Uterus (tissue), 4 donors: Measurements from ENCODE around the gene SLC25A44. TPM values are rescaled to one million over a fixed set of nuclear protein-coding genes. Genes with fewer than 3 reads are reported as not detected.

Experiments used
- DNase-seq, 2 donors: peaks; one replicate each; pipeline ENCODE4 v3.0.0-alpha.2; 2019 to 2020
- H3K27ac ChIP-seq, 2 donors: fragments of 200-600 bp; sonication (generic); 1 replicate in 1 of 2; 2 replicates in 1 of 2; pipeline ENCODE4 v1.5.1; 2016 to 2018
- H3K27me3 ChIP-seq, 2 donors: fragments of 200-600 bp; sonication (generic); one replicate each; pipeline ENCODE4 v1.5.1; 2018 to 2019; ENCODE audit warnings: control low read depth in 1 of 2
- H3K36me3 ChIP-seq, 2 donors: fragments of 200-600 bp; sonication (generic); one replicate each; pipeline ENCODE4 v1.5.1; 2019; ENCODE audit warnings: control low read depth in 1 of 2
- H3K4me1 ChIP-seq, 2 donors: fragments of 200-600 bp; sonication (generic); one replicate each; pipeline ENCODE4 v1.5.1; 2018 to 2019; ENCODE audit warnings: control low read depth in 1 of 2
- H3K4me3 ChIP-seq, 2 donors: fragments of 200-600 bp; sonication (generic); 1 replicate in 1 of 2; 2 replicates in 1 of 2; pipeline ENCODE4 v1.5.1; 2018 to 2019; ENCODE audit warnings: mild to moderate bottlenecking in 1 of 2
- H3K9me3 ChIP-seq, 2 donors: fragments of 200-600 bp; sonication (generic); one replicate each; pipeline ENCODE4 v1.5.1; 2019; ENCODE audit warnings: control low read depth in 1 of 2
- CTCF ChIP-seq, 4 experiments: fragments of 200-600 bp in 2 of 4; fragments of 450-650 bp in 2 of 4; sonication (generic) in 2 of 4; IDR thresholded peaks; one replicate each; pipeline ENCODE4 v1.5.1; 2016 to 2019; ENCODE audit warnings: antibody characterized with exemption in 4 of 4, mild to moderate bottlenecking in 2 of 4, moderate library complexity in 1 of 4
- POLR2A ChIP-seq, 2 donors: fragments of 450-650 bp; IDR thresholded peaks; one replicate each; pipeline ENCODE4 v1.6.1; 2016; ENCODE audit warnings: antibody characterized with exemption in 2 of 2, mild to moderate bottlenecking in 1 of 2, moderate library complexity in 1 of 2
- intact Hi-C: fragments of 100-400 bp; cut with DNase I; formaldehyde crosslinking; loops from one replicate; pipeline ENCODE4 v1.15.1; 2023; ENCODE audit warnings: low total_unique reads
- total RNA-seq, 4 donors: library from RNA; depleted of rRNA in 3 of 4; stranded (reverse); fragments of >200 nt in 3 of 4; gene quantifications; one replicate each; pipeline versions ENCODE4 v1.1.0 to v1.2.4, GENCODE V29; 2014 to 2023
- donor health status: DM: yes; HTN: yes; CAD: no.

SLC25A44 gene
- total RNA-seq, 4 donors from 2014 or later, result 5.9 to 26.9 (median 11.1) TPM

GRCh38 chr1:156226782-156227181, 32.9 kb downstream of the SLC25A44 start:
- H3K36me3 ChIP-seq, result no peaks in the 10 kb centered on the region
- no peak overlapping the region for H3K4me3 ChIP-seq
- H3K4me1 ChIP-seq, result no peaks in the 10 kb centered on the region
- TF ChIP-seq POLR2A (IDR thresholded peaks at IDR 0.05) (no peak), CTCF (IDR thresholded peaks at IDR 0.05) (no peak)
- H3K9me3 ChIP-seq, result no peaks in the 10 kb centered on the region
- no peak overlapping the region for H3K27ac ChIP-seq
- H3K27me3 ChIP-seq, result no peaks in the 10 kb centered on the region
- intact Hi-C loops, result loop anchor here (5.0 kb wide), 1 partner anchor 79 kb away; no protein-coding TSS in a partner anchor
- DNase-seq, result no peak

DNA sequence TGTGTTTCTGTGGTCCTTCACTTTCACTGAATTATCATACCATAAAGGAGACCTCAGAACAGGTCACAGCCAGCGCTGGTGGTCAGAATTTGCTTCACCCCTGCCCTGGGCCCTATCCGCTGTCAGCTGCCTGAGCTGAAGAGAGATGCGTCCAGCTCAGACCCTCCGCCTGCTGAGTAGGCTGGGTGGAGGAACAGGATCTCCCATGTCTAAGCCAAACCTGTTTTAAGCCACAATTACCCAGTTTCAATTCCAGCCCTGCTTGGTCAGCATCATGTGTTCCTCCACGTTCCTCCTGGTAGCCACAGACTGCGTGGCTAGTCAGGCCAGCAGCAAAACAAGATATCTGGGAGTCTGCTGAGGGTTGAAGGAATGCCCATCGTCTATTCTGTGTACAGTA, 34.6 kb downstream of the SLC25A44 start:
- Histone ChIP-seq H3K36me3 (no peaks in the 10 kb centered on the region), H3K27ac (no peak overlapping the region), H3K4me1 (no peaks in the 10 kb centered on the region), H3K9me3 (no peaks in the 10 kb centered on the region), H3K27me3 (no peaks in the 10 kb centered on the region), H3K4me3 (no peak overlapping the region)
- no peak for DNase-seq
- intact Hi-C loops, result loop anchor here (5.0 kb wide), 1 partner anchor 81 kb away; no protein-coding TSS in a partner anchor
- no peak for TF ChIP-seq CTCF (IDR thresholded peaks at IDR 0.05)
- no peak for TF ChIP-seq POLR2A (IDR thresholded peaks at IDR 0.05)

DNA sequence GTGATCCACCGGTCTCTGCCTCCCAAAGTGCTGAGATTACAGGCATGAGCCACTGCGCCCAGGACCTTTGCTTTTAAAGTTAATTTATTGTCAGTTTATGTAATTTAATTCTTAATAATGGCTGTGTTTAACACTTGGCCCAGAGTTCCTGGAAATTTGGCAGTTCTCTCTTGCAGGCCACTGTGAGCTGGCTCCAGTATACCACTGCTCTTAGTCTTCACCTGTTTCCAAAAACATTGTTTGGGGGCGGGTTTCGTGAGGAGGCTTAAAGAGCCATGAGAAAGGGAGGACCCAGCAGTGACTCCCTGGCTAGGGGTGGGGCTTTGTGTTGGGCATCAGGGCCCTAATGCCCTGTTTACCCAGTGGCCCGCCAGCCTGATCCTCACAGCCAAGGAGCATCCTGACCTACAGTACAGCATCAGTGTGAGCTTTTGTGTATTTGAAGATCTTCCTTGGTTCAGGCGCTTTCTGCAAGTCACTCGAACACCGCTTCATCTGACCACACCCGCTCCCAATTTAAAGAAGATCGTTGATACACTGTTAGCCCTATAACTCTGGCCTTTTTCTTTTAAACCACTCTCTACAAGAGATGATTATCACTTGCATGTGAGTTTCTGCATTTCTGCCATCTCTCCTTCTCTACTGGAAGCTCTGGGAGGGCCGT, 36.0 kb downstream of the SLC25A44 start:
- no peaks in the 10 kb centered on the region for H3K36me3 ChIP-seq
- no peak for DNase-seq
- no peaks in the 10 kb centered on the region for H3K9me3 ChIP-seq
- H3K4me1 ChIP-seq, result no peaks in the 10 kb centered on the region
- H3K27ac ChIP-seq, result no peak overlapping the region
- no peak overlapping the region for H3K4me3 ChIP-seq
- no peak for TF ChIP-seq POLR2A (IDR thresholded peaks at IDR 0.05)
- TF ChIP-seq CTCF (IDR thresholded peaks at IDR 0.05), result no peak
- H3K27me3 ChIP-seq, result no peaks in the 10 kb centered on the region
- intact Hi-C loops, result loop anchor here (5.0 kb wide), 2 partner anchors 83 to 138 kb away; no protein-coding TSS in a partner anchor

- Histone ChIP-seq H3K27ac (no peak overlapping the region), H3K4me3 (no peak overlapping the region), H3K4me1 (no peaks in the 10 kb centered on the region), H3K27me3 (no peaks in the 10 kb centered on the region), H3K36me3 (no peaks in the 10 kb centered on the region), H3K9me3 (no peaks in the 10 kb centered on the region)
- intact Hi-C loops, result loop anchor here (5.0 kb wide), 1 partner anchor 138 kb away; no protein-coding TSS in a partner anchor
- DNase-seq, result no peak
- TF ChIP-seq POLR2A (IDR thresholded peaks at IDR 0.05) (no peak), CTCF (IDR thresholded peaks at IDR 0.05) (no peak)
Observed at GRCh38 chr1:156230473-156230837, 36.6 kb downstream of the SLC25A44 start.

DNA sequence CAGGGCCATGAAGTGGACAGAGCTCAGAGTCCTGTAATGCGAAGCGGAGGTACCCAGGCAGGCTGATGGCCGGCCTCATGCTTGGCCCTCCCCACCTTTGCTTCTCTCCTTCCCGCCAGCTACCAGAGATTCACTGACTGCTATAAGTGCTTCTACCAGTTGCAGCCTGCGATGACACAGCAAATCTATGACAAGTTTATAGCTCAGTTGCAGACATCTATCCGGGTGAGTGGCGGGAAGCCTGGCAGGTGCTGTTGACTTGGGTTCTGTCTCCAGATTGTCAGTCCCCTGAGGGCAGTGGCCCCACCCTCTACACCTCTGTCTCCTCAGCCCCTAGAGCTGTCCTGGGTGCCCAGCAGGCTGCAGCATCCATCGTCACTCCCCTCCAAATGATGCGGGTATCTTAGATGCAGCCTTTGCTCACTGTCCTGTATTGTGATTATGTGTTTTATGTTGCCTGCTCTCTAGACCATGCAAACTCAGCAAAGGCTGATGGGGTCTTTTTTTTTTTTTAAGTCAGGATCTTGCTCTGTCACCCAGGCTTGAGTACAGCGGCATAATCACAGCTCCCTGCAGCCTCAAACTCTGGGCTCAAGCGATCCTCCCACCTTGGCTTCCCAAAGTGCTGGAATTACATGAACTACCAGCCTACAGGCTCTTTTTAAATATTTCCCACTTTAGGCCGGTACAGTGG, 38.4 kb downstream of the SLC25A44 start:
- H3K9me3 ChIP-seq, result no peaks in the 10 kb centered on the region
- H3K27ac ChIP-seq, result no peak overlapping the region
- no peak overlapping the region for H3K4me3 ChIP-seq
- TF ChIP-seq POLR2A (IDR thresholded peaks at IDR 0.05) (no peak), CTCF (IDR thresholded peaks at IDR 0.05) (no peak)
- no peaks in the 10 kb centered on the region for H3K36me3 ChIP-seq
- intact Hi-C loops, result loop anchor here (5.0 kb wide), 1 partner anchor 140 kb away; no protein-coding TSS in a partner anchor
- no peaks in the 10 kb centered on the region for H3K27me3 ChIP-seq
- DNase-seq, result no peak
- H3K4me1 ChIP-seq, result no peaks in the 10 kb centered on the region
